Measurements from ENCODE around the gene HES3. TPM values are rescaled to one million over a fixed set of nuclear protein-coding genes. Genes with fewer than 3 reads are reported as not detected.
A peak's percentile ranks its signal among the peaks of the same experiment; 100 is the strongest.

Gene HES3
- total RNA-seq, 1 experiment from 2014 or later = not detected

- no peak for DNase-seq (ENCODE audit: low spot score)
These were observed 2.0 kb downstream of the HES3 start for GRCh38 chr1:6245869-6246496.

GRCh38 chr1:6246497-6247467 lies 2.8 kb downstream of the HES3 start:
- peak; percentile 72 for DNase-seq (ENCODE audit: low spot score)

GRCh38 chr1:6247651-6248050 lies 3.7 kb downstream of the HES3 start:
- DNase-seq (ENCODE audit: low spot score) = no peak

- DNase-seq (ENCODE audit: low spot score) = no peak
These were observed 4.3 kb downstream of the HES3 start for GRCh38 chr1:6248161-6248776.

GRCh38 chr1:6248932-6249738 lies 5.2 kb downstream of the HES3 start:
- no peak for DNase-seq (ENCODE audit: low spot score)

GRCh38 chr1:6249739-6250689 lies 6.0 kb downstream of the HES3 start:
- DNase-seq (ENCODE audit: low spot score) = no peak

GRCh38 chr1:6251233-6251632 lies 7.3 kb downstream of the HES3 start:
- DNase-seq (ENCODE audit: low spot score) = no peak

- DNase-seq (ENCODE audit: low spot score) = no peak
These were observed 7.8 kb downstream of the HES3 start for GRCh38 chr1:6251681-6252373.

- DNase-seq (ENCODE audit: low spot score) = no peak
These were observed 8.4 kb downstream of the HES3 start for GRCh38 chr1:6252374-6252710.

GRCh38 chr1:6253380-6253779 lies 9.4 kb downstream of the HES3 start:
- no peak for DNase-seq (ENCODE audit: low spot score)

- DNase-seq (ENCODE audit: low spot score) = no peak
These were observed 10.7 kb downstream of the HES3 start for GRCh38 chr1:6254691-6255090.

- no peak for DNase-seq (ENCODE audit: low spot score)
These were observed 12.7 kb downstream of the HES3 start for GRCh38 chr1:6256645-6257044.

- DNase-seq (ENCODE audit: low spot score) = no peak
These were observed 13.6 kb downstream of the HES3 start for GRCh38 chr1:6257541-6258069.

- no peak for DNase-seq (ENCODE audit: low spot score)
These were observed 14.7 kb downstream of the HES3 start for GRCh38 chr1:6258675-6259074.

- peak; percentile 79 for DNase-seq (ENCODE audit: low spot score)
These were observed 15.7 kb downstream of the HES3 start for GRCh38 chr1:6259491-6260362.

- DNase-seq (ENCODE audit: low spot score) = no peak
These were observed 16.5 kb downstream of the HES3 start for GRCh38 chr1:6260433-6260934.

- no peak for DNase-seq (ENCODE audit: low spot score)
These were observed 17.1 kb downstream of the HES3 start, which contains the start of gene GPR153 for GRCh38 chr1:6260961-6261614. Gene GPR153, minus strand, starts transcription at chr1:6261098. Its CDS starts 6,193 bp downstream, at chr1:6254905.

GRCh38 chr1:6261615-6261995 lies 17.6 kb downstream of the HES3 start:
- DNase-seq (ENCODE audit: low spot score) = no peak
